HEK293T (cell line): ENCODE data around the gene CHPF2.
A peak's percentile ranks its signal among the peaks of the same experiment; 100 is the strongest.

Experiments used
- CTCF ChIA-PET: fragments of 350-600 bp; formaldehyde crosslinking; extraction: SDS; loops from one replicate; lab custom pipeline; 2021; ENCODE audit warnings: antibody characterized with exemption, inconsistent platforms; lab: Yijun Ruan, JAX
- POLR2A ChIA-PET: fragments of 350-600 bp; formaldehyde crosslinking; extraction: SDS; loops from one replicate; lab custom pipeline; 2020; ENCODE audit warnings: antibody characterized with exemption, inconsistent platforms; lab: Yijun Ruan, JAX
- DNase-seq: peaks from one replicate; pipeline ENCODE4 v3.0.0; 2012; ENCODE audit warnings: mixed read lengths; ENCODE audit errors: extremely low spot score
- ARNT ChIP-seq: fragments of 450-650 bp; IDR thresholded peaks from 2 replicates; pipeline ENCODE4 v1.6.1; 2017; ENCODE audit warnings: mild to moderate bottlenecking
- BHLHE40 ChIP-seq: fragments of 450-650 bp; IDR thresholded peaks from 2 replicates; pipeline ENCODE4 v1.6.1; 2016; ENCODE audit warnings: mild to moderate bottlenecking, moderate library complexity, borderline replicate concordance
- CTBP1 ChIP-seq: fragments of 450-650 bp; IDR thresholded peaks from 2 replicates; pipeline ENCODE4 v1.6.1; 2016; ENCODE audit warnings: borderline replicate concordance
- ELF4 ChIP-seq: fragments of 450-650 bp; IDR thresholded peaks from 2 replicates; pipeline ENCODE4 v1.6.1; 2017; ENCODE audit warnings: antibody characterized with exemption
- FOXA1 ChIP-seq: fragments of 450-650 bp; IDR thresholded peaks from 2 replicates; pipeline ENCODE4 v1.6.1; 2016; ENCODE audit warnings: mild to moderate bottlenecking
- FOXK2 ChIP-seq: fragments of 450-650 bp; IDR thresholded peaks from 2 replicates; pipeline ENCODE4 v1.6.1; 2016; ENCODE audit warnings: mild to moderate bottlenecking
- FOXM1 ChIP-seq: fragments of 450-650 bp; IDR thresholded peaks from 2 replicates; pipeline ENCODE4 v1.6.1; 2017; ENCODE audit warnings: mild to moderate bottlenecking, borderline replicate concordance
- HDGF ChIP-seq: fragments of 450-650 bp; IDR thresholded peaks from 2 replicates; pipeline ENCODE4 v1.6.1; 2017; ENCODE audit warnings: antibody characterized with exemption, borderline replicate concordance
- L3MBTL2 ChIP-seq: fragments of 450-650 bp; conservative IDR thresholded peaks from 2 replicates; pipeline ENCODE4 v1.6.1; 2016; ENCODE audit warnings: mild to moderate bottlenecking
- LEF1 ChIP-seq: fragments of 450-650 bp; IDR thresholded peaks from 2 replicates; pipeline ENCODE4 v1.6.1; 2017; ENCODE audit warnings: mild to moderate bottlenecking, borderline replicate concordance
- NFRKB ChIP-seq: fragments of 450-650 bp; IDR thresholded peaks from 2 replicates; pipeline ENCODE4 v1.6.1; 2016; ENCODE audit warnings: mild to moderate bottlenecking, moderate library complexity
- PKNOX1 ChIP-seq: fragments of 450-650 bp; IDR thresholded peaks from 2 replicates; pipeline ENCODE4 v1.6.1; 2016
- SP1 ChIP-seq: fragments of 450-650 bp; IDR thresholded peaks from 2 replicates; pipeline ENCODE4 v1.6.1; 2017
- SUZ12 ChIP-seq: fragments of 450-650 bp; IDR thresholded peaks from 2 replicates; pipeline ENCODE4 v1.6.1; 2016; ENCODE audit warnings: mild to moderate bottlenecking
- TARDBP ChIP-seq: fragments of 450-650 bp; IDR thresholded peaks from 2 replicates; pipeline ENCODE4 v1.6.1; 2016
- ZNF384 ChIP-seq: fragments of 450-650 bp; IDR thresholded peaks from 2 replicates; pipeline ENCODE4 v1.6.1; 2016

CHPF2 gene

DNA sequence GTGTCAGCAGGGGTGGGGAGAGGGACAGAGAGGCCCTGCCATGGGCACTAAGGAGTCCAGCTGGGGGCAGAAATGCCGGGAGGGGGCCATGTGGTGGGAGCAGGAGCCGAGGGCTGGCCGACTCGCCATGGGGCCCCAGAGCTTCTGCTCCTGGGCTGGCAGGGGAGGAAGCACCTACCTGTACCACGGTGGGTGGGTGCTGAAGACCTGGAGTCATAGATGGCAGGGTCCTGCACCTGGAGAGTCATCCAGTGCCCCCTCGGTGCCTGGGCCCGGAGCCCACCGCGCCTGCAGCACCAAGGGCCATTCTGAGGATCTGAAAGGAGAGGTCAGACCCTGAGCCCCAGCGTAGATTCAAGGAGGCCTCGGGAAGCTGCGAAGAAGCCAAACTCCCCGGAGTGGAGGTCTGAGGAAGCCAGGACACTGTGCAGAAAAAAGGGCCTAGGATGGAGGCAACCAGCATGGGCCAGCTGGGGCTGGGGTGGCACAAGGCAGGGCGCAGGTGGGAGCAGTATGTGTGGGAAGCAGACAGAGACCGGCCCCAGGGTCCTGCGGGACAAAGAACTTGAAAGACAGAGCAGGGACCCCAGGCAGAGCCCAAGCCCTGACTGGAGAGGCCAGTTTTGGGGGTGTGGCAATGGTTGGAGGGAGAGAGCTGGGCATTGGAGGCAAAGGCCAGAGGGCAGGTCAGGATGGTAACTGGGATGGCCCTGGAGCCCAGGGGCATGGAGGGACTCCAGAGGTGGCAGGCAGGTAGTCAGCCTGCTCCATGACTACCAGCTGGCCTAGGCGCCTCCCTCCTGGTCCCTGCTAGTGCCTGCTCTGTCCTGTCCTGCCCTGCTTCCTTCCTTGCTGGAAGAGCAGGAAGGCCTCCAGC lies 42.9 kb downstream of the CHPF2 start:
- CTCF ChIA-PET, result no interaction called here
- no peak for DNase-seq
- TF ChIP-seq ARNT (no peak), TARDBP (no peak), BHLHE40 (no peak)
- POLR2A ChIA-PET, result interaction anchor here (1.2 kb wide), 1 partner anchor 23 kb away, joined by 5 read pairs; no protein-coding TSS in a partner anchor

GRCh38 chr7:151275813-151276577 lies 43.7 kb downstream of the CHPF2 start:
- CTCF ChIA-PET, result no interaction called here
- DNase-seq, result no peak
- POLR2A ChIA-PET, result no interaction called here

DNA sequence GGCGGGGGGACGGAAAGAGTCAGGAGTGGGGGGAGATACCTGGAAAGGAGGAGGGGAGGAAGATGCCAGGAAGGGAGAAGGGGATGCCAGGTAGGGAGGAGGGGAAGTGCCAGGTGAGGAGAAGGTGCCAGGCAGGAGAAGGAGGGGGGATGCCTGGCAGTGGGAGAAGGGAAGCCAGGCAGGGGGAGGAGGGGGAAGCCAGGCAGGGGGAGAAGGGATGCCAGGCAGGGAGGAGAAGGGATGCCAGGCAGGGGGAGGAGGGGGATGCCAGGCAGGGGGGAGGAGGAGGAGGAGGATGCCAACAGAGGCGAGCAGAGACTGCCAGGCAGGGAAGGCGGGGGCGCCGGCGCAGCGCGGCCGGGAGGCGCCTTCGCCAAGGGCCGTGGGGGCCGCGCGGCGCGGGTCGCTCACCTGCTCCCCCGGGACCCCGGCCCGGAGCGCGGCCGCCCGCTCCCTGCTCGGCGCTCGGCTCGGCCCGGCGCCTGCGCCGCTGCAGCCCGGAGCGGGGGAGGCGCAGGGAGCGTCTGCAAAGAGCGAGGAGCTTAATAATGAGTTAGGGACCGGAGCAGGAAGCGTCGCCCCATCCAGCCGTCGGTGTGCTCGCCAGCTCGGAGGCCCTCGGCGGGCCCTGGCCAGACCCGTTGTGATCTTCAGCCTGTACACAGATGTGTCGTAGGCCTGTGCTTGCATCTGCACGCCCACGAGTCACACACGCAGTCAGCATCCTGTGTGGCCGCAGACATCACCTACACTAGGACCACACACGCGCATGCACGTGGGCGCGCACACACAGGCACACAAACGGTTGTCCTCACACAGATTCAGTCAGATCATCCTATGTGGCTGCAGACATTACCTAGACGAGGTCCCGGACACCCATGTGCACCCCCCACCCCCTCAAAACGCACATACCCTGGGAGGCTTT lies 44.6 kb downstream of the CHPF2 start:
- ChIA-PET POLR2A (interaction anchor here (0.6 to 1.6 kb wide), 20 partner anchors 9 to 191 kb away, joined by 3 to 29 read pairs (median 5); partner anchors contain the start of genes ABCF2, AGAP3 and NUB1), CTCF (interaction anchor here (0.7 to 1.5 kb wide), 6 partner anchors 9 to 70 kb away, joined by 3 to 7 read pairs (median 4); no protein-coding TSS in a partner anchor)
- peak; percentile 96 for DNase-seq
- TF ChIP-seq ZNF384, result no peak
- TF ChIP-seq L3MBTL2, result peak; percentile 91
- TF ChIP-seq SP1, result no peak
- TF ChIP-seq LEF1, result no peak
- no peak for TF ChIP-seq CTBP1
- TF ChIP-seq NFRKB, result no peak
- TF ChIP-seq ARNT, result no peak
- no peak for TF ChIP-seq BHLHE40
- no peak for TF ChIP-seq TARDBP
- TF ChIP-seq ELF4, result no peak
- TF ChIP-seq SUZ12, result no peak
- peak; percentile 72 for TF ChIP-seq FOXM1
- TF ChIP-seq FOXA1, result no peak
- TF ChIP-seq PKNOX1, result no peak

More at GRCh38 chr7:151275813-151276577, 43.7 kb downstream of the CHPF2 start:
- no peak for TF ChIP-seq L3MBTL2
- TF ChIP-seq HDGF, result no peak
- TF ChIP-seq FOXA1, result no peak
- TF ChIP-seq SUZ12, result no peak
- no peak for TF ChIP-seq FOXK2
- no peak for TF ChIP-seq FOXM1
- no peak for TF ChIP-seq TARDBP
- TF ChIP-seq PKNOX1, result no peak
- no peak for TF ChIP-seq SP1
- TF ChIP-seq ELF4, result no peak
- no peak for TF ChIP-seq ZNF384
- TF ChIP-seq CTBP1, result no peak
- TF ChIP-seq LEF1, result no peak
- no peak for TF ChIP-seq NFRKB

GRCh38 chr7:151277631-151278030 lies 45.3 kb downstream of the CHPF2 start:
- POLR2A ChIA-PET, result interaction anchor here (0.6 to 1.6 kb wide), 20 partner anchors 10 to 191 kb away, joined by 3 to 29 read pairs (median 5); partner anchors contain the start of genes ABCF2, AGAP3 and NUB1
- no peak for TF ChIP-seq NFRKB
- TF ChIP-seq ZNF384, result no peak
- TF ChIP-seq SUZ12, result no peak
- TF ChIP-seq SP1, result no peak
- TF ChIP-seq FOXK2, result no peak
- no peak for TF ChIP-seq ARNT
- no peak for TF ChIP-seq L3MBTL2
- TF ChIP-seq HDGF, result no peak
- TF ChIP-seq ELF4, result no peak
- TF ChIP-seq CTBP1, result no peak
- no peak for TF ChIP-seq FOXM1
- no peak for TF ChIP-seq PKNOX1
- TF ChIP-seq FOXA1, result no peak
- no peak for TF ChIP-seq TARDBP
- TF ChIP-seq BHLHE40, result no peak
- CTCF ChIA-PET, result interaction anchor here (0.7 to 1.5 kb wide), 6 partner anchors 9 to 70 kb away, joined by 3 to 5 read pairs (median 4); no protein-coding TSS in a partner anchor
- no peak for DNase-seq
